ENCODE results near the gene THAP11. TPM values are rescaled to one million over a fixed set of nuclear protein-coding genes. Genes with fewer than 3 reads are reported as not detected.
"Not testable (repeated sequence)": the region's sequence is repeated elsewhere in the genome, so short reads cannot be mapped to it uniquely, and the experiment has no call there.

Gene THAP11
- total and polyA plus RNA-seq, 2 experiments from 2014 or later, result 35.4 to 36.7 TPM

DNA sequence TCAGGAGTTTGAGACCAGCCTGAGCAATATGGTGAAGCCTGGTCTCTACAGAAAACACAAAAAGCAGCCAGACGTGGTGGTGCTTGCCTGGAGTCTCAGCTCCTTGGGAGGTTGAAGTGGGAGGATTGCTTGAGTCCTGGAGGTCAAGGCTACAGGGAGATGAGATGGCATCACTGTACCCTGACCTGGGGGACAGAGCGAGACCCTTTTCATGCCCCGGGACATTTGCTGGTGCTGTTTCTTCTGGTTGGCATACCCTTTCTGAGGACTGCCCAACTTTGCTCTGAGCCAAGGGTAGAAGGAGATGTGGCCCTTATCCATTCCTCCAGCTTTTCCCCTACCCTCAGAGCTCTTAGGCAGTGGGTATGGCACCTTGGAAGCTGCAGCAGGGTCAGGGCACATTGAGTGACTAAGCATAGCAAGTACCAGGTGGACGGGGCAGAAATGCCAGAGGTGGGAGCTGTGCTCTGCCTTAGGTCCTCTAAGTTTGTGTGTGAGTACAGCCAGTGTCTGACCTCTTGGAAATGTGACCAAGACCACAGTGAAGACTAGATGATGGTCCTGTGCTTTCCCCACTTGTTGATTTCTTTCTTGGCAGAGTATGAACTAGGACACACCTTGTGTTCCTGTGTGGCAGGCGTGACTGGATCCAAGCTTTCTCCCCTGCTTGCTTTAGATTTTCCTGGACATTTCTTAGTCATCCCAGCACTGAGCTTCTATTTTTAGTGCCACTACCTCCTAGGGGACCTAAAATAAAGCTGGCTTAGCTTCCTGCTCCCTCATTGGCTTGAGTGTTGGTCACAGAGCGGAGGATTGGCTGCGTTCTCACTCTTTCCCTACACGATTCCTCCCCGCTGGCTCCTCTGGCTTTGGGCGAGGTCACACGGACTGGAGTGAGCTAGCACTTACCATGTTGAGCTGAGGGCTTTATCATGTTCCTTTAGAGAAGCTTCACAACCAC lies 20.8 kb downstream of the THAP11 start:
- Histone ChIP-seq H3K27me3 (no peaks in the 10 kb centered on the region), H4K20me1 (ENCODE audit: insufficient read depth, poor library complexity, severe bottlenecking) (peaks cover 59% of the 10 kb centered on the region), H3K36me3 (replicated peaks; ENCODE audit: insufficient read depth, low read depth) (no peaks in the 10 kb centered on the region), H2AFZ (no peak overlapping the region), H3K79me2 (peaks cover 90% of the 10 kb centered on the region), H3K4me1 (ENCODE audit: insufficient read depth) (peaks cover 6% of the 10 kb centered on the region), H3K9me2 (replicated peaks; ENCODE audit: insufficient read depth) (no peaks in the 10 kb centered on the region), H3K4me3 (no peak overlapping the region), H3K4me2 (no peak overlapping the region), H3K27ac (no peak overlapping the region), H3K9me3 (ENCODE audit: low read depth) (no peaks in the 10 kb centered on the region)
- DNase-seq (ENCODE audit: low spot score), result no peak
- TF ChIP-seq, protein P1, sequence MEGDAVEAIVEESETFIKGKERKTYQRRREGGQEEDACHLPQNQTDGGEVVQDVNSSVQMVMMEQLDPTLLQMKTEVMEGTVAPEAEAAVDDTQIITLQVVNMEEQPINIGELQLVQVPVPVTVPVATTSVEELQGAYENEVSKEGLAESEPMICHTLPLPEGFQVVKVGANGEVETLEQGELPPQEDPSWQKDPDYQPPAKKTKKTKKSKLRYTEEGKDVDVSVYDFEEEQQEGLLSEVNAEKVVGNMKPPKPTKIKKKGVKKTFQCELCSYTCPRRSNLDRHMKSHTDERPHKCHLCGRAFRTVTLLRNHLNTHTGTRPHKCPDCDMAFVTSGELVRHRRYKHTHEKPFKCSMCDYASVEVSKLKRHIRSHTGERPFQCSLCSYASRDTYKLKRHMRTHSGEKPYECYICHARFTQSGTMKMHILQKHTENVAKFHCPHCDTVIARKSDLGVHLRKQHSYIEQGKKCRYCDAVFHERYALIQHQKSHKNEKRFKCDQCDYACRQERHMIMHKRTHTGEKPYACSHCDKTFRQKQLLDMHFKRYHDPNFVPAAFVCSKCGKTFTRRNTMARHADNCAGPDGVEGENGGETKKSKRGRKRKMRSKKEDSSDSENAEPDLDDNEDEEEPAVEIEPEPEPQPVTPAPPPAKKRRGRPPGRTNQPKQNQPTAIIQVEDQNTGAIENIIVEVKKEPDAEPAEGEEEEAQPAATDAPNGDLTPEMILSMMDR (IDR thresholded peaks at IDR 0.05; ENCODE audit: poor library complexity), result no peak
- no peak for TF ChIP-seq EZH2 (IDR thresholded peaks at IDR 0.05; ENCODE audit: borderline replicate concordance)
- no peak for TF ChIP-seq EZH2phosphoT487 (IDR thresholded peaks at IDR 0.05; ENCODE audit: low read depth, severe bottlenecking, unreplicated experiment)
- whole genome bisulfite sequencing (ENCODE audit: low lambda C conversion rate, missing lambda C conversion rate), result 92% methylated on average over 11 of the region's 11 CpGs

- H3K9me2 ChIP-seq (replicated peaks; ENCODE audit: insufficient read depth); H3K4me2 ChIP-seq; H3K4me3 ChIP-seq; DNase-seq (ENCODE audit: low spot score); H3K27ac ChIP-seq; H3K4me1 ChIP-seq (ENCODE audit: insufficient read depth); H3K9me3 ChIP-seq (ENCODE audit: low read depth); H3K36me3 ChIP-seq (replicated peaks; ENCODE audit: insufficient read depth, low read depth); H3K27me3 ChIP-seq; H2AFZ ChIP-seq: not testable (repeated sequence)
- H3K79me2 ChIP-seq, result peaks cover 85% of the 10 kb centered on the region
- peaks cover 49% of the 10 kb centered on the region for H4K20me1 ChIP-seq (ENCODE audit: insufficient read depth, poor library complexity, severe bottlenecking)
- WGBS (ENCODE audit: low lambda C conversion rate, missing lambda C conversion rate), result 99% methylated on average over 6 of the region's 6 CpGs
Measured at GRCh38 chr16:67864044-67864443, 21.9 kb downstream of the THAP11 start.

GRCh38 chr16:67864594-67864993 lies 22.5 kb downstream of the THAP11 start:
- no peak overlapping the region for H3K4me2 ChIP-seq
- no peak overlapping the region for H3K4me3 ChIP-seq
- DNase-seq (ENCODE audit: low spot score), result no peak
- no peak overlapping the region for H3K27ac ChIP-seq
- no peaks in the 10 kb centered on the region for H3K9me2 ChIP-seq (replicated peaks; ENCODE audit: insufficient read depth)
- H3K79me2 ChIP-seq, result peaks cover 79% of the 10 kb centered on the region
- H3K4me1 ChIP-seq (ENCODE audit: insufficient read depth), result peaks cover 3% of the 10 kb centered on the region
- H3K9me3 ChIP-seq (ENCODE audit: low read depth), result no peaks in the 10 kb centered on the region
- H2AFZ ChIP-seq, result no peak overlapping the region
- TF ChIP-seq, protein P1 (IDR thresholded peaks at IDR 0.05; ENCODE audit: poor library complexity), result no peak
- TF ChIP-seq EZH2 (IDR thresholded peaks at IDR 0.05; ENCODE audit: borderline replicate concordance), result no peak
- no peak for TF ChIP-seq EZH2phosphoT487 (IDR thresholded peaks at IDR 0.05; ENCODE audit: low read depth, severe bottlenecking, unreplicated experiment)
- no peaks in the 10 kb centered on the region for H3K36me3 ChIP-seq (replicated peaks; ENCODE audit: insufficient read depth, low read depth)
- WGBS (ENCODE audit: low lambda C conversion rate, missing lambda C conversion rate), result 91% methylated on average over 2 of the region's 2 CpGs
- peaks cover 44% of the 10 kb centered on the region for H4K20me1 ChIP-seq (ENCODE audit: insufficient read depth, poor library complexity, severe bottlenecking)
- H3K27me3 ChIP-seq, result no peaks in the 10 kb centered on the region

DNA sequence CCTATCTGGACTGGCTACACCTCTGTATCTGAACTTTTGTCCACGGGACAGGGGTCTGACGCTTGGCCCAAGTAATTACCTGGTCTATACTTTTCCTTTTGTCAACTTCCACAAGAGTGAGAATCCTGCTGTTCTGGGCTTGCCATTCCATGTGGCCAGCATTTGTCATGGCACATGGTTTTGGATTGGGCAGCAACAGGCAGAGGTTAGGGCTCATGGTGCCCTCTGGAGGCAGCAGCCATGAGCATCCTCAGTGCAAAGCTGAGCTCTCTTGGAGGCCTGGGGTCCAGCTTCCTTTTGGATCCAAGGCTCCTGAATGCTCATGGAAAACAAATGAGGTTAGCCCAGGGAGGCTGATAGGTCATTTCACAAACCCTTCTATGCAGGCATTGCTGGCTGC lies 23.2 kb downstream of the THAP11 start:
- H3K4me3 ChIP-seq, result no peak overlapping the region
- no peaks in the 10 kb centered on the region for H3K9me2 ChIP-seq (replicated peaks; ENCODE audit: insufficient read depth)
- TF ChIP-seq, protein P1 (IDR thresholded peaks at IDR 0.05; ENCODE audit: poor library complexity), result peak; percentile 36
- TF ChIP-seq EZH2 (IDR thresholded peaks at IDR 0.05; ENCODE audit: borderline replicate concordance) (no peak), EZH2phosphoT487 (IDR thresholded peaks at IDR 0.05; ENCODE audit: low read depth, severe bottlenecking, unreplicated experiment) (no peak)
- H3K36me3 ChIP-seq (replicated peaks; ENCODE audit: insufficient read depth, low read depth), result no peaks in the 10 kb centered on the region
- 100% methylated on average over 2 of the region's 2 CpGs for WGBS (ENCODE audit: low lambda C conversion rate, missing lambda C conversion rate)
- peaks cover 72% of the 10 kb centered on the region for H3K79me2 ChIP-seq
- H2AFZ ChIP-seq, result no peak overlapping the region
- no peaks in the 10 kb centered on the region for H3K9me3 ChIP-seq (ENCODE audit: low read depth)
- no peak overlapping the region for H3K27ac ChIP-seq
- no peaks in the 10 kb centered on the region for H3K27me3 ChIP-seq
- H4K20me1 ChIP-seq (ENCODE audit: insufficient read depth, poor library complexity, severe bottlenecking), result peaks cover 43% of the 10 kb centered on the region
- no peak overlapping the region for H3K4me2 ChIP-seq
- peaks cover 3% of the 10 kb centered on the region for H3K4me1 ChIP-seq (ENCODE audit: insufficient read depth)
- no peak for DNase-seq (ENCODE audit: low spot score)

Measured in hepatocyte (in vitro differentiated cells).